ENCODE measurements around the gene PYROXD2.
"Not testable (repeated sequence)": the region's sequence is repeated elsewhere in the genome, so short reads cannot be mapped to it uniquely, and the experiment has no call there.

PYROXD2 gene

GRCh38 chr10:98402478-98402877 is 12.5 kb downstream of the PYROXD2 start:
- no peak for TF ChIP-seq ZNF274 (IDR thresholded peaks at IDR 0.05; ENCODE audit: low read depth, low read length)
- no peak overlapping the region for H3K4me3 ChIP-seq (ENCODE audit: low read length)

- TF ChIP-seq ZNF274 (IDR thresholded peaks at IDR 0.05; ENCODE audit: low read depth, low read length): no peak
- H3K4me3 ChIP-seq (ENCODE audit: low read length): no peak overlapping the region
Measured at GRCh38 chr10:98400482-98400881, 14.5 kb downstream of the PYROXD2 start.

GRCh38 chr10:98399784-98400183 is 15.2 kb downstream of the PYROXD2 start:
- no peak overlapping the region for H3K4me3 ChIP-seq (ENCODE audit: low read length)
- TF ChIP-seq ZNF274 (IDR thresholded peaks at IDR 0.05; ENCODE audit: low read depth, low read length): no peak

- no peak for TF ChIP-seq ZNF274 (IDR thresholded peaks at IDR 0.05; ENCODE audit: low read depth, low read length)
- no peak overlapping the region for H3K4me3 ChIP-seq (ENCODE audit: low read length)
Measured at GRCh38 chr10:98397089-98397600, 17.8 kb downstream of the PYROXD2 start.

GRCh38 chr10:98396096-98397063 is 18.6 kb downstream of the PYROXD2 start:
- no peak for TF ChIP-seq ZNF274 (IDR thresholded peaks at IDR 0.05; ENCODE audit: low read depth, low read length)
- no peak overlapping the region for H3K4me3 ChIP-seq (ENCODE audit: low read length)

GRCh38 chr10:98394851-98395440 is 20.0 kb downstream of the PYROXD2 start:
- no peak overlapping the region for H3K4me3 ChIP-seq (ENCODE audit: low read length)
- no peak for TF ChIP-seq ZNF274 (IDR thresholded peaks at IDR 0.05; ENCODE audit: low read depth, low read length)

- TF ChIP-seq ZNF274 (IDR thresholded peaks at IDR 0.05; ENCODE audit: low read depth, low read length): no peak
- no peak overlapping the region for H3K4me3 ChIP-seq (ENCODE audit: low read length)
Measured at GRCh38 chr10:98391578-98391991, 23.4 kb downstream of the PYROXD2 start.

GRCh38 chr10:98391065-98391464 is 23.9 kb downstream of the PYROXD2 start:
- no peak overlapping the region for H3K4me3 ChIP-seq (ENCODE audit: low read length)
- no peak for TF ChIP-seq ZNF274 (IDR thresholded peaks at IDR 0.05; ENCODE audit: low read depth, low read length)

- no peak overlapping the region for H3K4me3 ChIP-seq (ENCODE audit: low read length)
- TF ChIP-seq ZNF274 (IDR thresholded peaks at IDR 0.05; ENCODE audit: low read depth, low read length): no peak
Measured at GRCh38 chr10:98390406-98390805, 24.6 kb downstream of the PYROXD2 start.

- no peak overlapping the region for H3K4me3 ChIP-seq (ENCODE audit: low read length)
- TF ChIP-seq ZNF274 (IDR thresholded peaks at IDR 0.05; ENCODE audit: low read depth, low read length): no peak
Measured at GRCh38 chr10:98389398-98389797, 25.6 kb downstream of the PYROXD2 start.

- H3K4me3 ChIP-seq (ENCODE audit: low read length): no peak overlapping the region
- no peak for TF ChIP-seq ZNF274 (IDR thresholded peaks at IDR 0.05; ENCODE audit: low read depth, low read length)
Measured at GRCh38 chr10:98388101-98388655, 26.8 kb downstream of the PYROXD2 start.

GRCh38 chr10:98384531-98385133 is 30.4 kb downstream of the PYROXD2 start:
- no peak overlapping the region for H3K4me3 ChIP-seq (ENCODE audit: low read length)
- no peak for TF ChIP-seq ZNF274 (IDR thresholded peaks at IDR 0.05; ENCODE audit: low read depth, low read length)

GRCh38 chr10:98383869-98384268 is 31.1 kb downstream of the PYROXD2 start:
- no peak overlapping the region for H3K4me3 ChIP-seq (ENCODE audit: low read length)
- TF ChIP-seq ZNF274 (IDR thresholded peaks at IDR 0.05; ENCODE audit: low read depth, low read length): no peak

GRCh38 chr10:98383134-98383667 is 31.8 kb downstream of the PYROXD2 start:
- H3K4me3 ChIP-seq (ENCODE audit: low read length): not testable (repeated sequence)

All from GM08714 (cell line).